Naive thymus-derived CD4-positive, alpha-beta T cell (primary cell): ENCODE data around the gene JAZF1. TPM values are rescaled to one million over a fixed set of nuclear protein-coding genes. Genes with fewer than 3 reads are reported as not detected.

ENCODE experiments used
- ATAC-seq: fragments of 150-1000 bp; cut with Tn5 transposase; 2 replicates; pipeline ENCODE4 v1.10.0; 2021; ENCODE audit warnings: mild to moderate bottlenecking, moderate library complexity
- CTCF ChIA-PET: fragments of 350-600 bp; sonication (Branson Sonifier 250); formaldehyde crosslinking; loops from one replicate; lab custom pipeline; 2021; ENCODE audit warnings: antibody characterized with exemption; lab: Charles Lee
- POLR2A ChIA-PET: fragments of 350-600 bp; sonication (Branson Sonifier 250); formaldehyde crosslinking; loops from one replicate; lab custom pipeline; 2021; ENCODE audit warnings: antibody characterized with exemption, inconsistent platforms; lab: Charles Lee
- DNase-seq, 9 donors: peaks; one replicate each; pipeline versions ENCODE4 v3.0.0 to v3.0.0-alpha.2; 2020 to 2022; ENCODE audit warnings: mixed read lengths in 1 of 9
- H3K27ac ChIP-seq: one replicate; pipeline ENCODE4 v1.7.0; 2013; ENCODE audit warnings: mild to moderate bottlenecking, low read depth, low read length, moderate library complexity
- H3K27me3 ChIP-seq, 2 donors: one replicate each; pipeline ENCODE4 v1.7.0; 2013; ENCODE audit warnings: low read length in 2 of 2, mild to moderate bottlenecking in 2 of 2, moderate library complexity in 2 of 2; ENCODE audit not compliant: control insufficient read depth in 2 of 2, insufficient read depth in 2 of 2
- H3K36me3 ChIP-seq, 3 experiments: 1 replicate in 2 of 3; 2 replicates in 1 of 3; pipeline ENCODE4 v1.7.0; 2013; ENCODE audit warnings: low read length in 3 of 3, mild to moderate bottlenecking in 3 of 3, moderate library complexity in 1 of 3; ENCODE audit not compliant: insufficient read depth in 3 of 3, control insufficient read depth in 2 of 3
- H3K4me1 ChIP-seq, 2 donors: one replicate each; pipeline ENCODE4 v1.7.0; 2013; ENCODE audit warnings: low read length in 2 of 2, mild to moderate bottlenecking in 2 of 2, moderate library complexity in 1 of 2; ENCODE audit not compliant: control insufficient read depth in 2 of 2, insufficient read depth in 2 of 2
- H3K4me3 ChIP-seq: 2 replicates; pipeline ENCODE4 v1.7.0; 2013; ENCODE audit warnings: mild to moderate bottlenecking, low read length
- H3K9me3 ChIP-seq, 3 experiments: 1 replicate in 2 of 3; 2 replicates in 1 of 3; pipeline ENCODE4 v1.7.0; 2013; ENCODE audit warnings: low read length in 3 of 3; ENCODE audit not compliant: control insufficient read depth in 2 of 3
- H3K27ac Mint-ChIP-seq, 9 donors: one replicate each; pipeline ENCODE4 v1.8.0; 2020 to 2022; ENCODE audit warnings: mixed read lengths in 9 of 9, mild to moderate bottlenecking in 8 of 9, moderate library complexity in 5 of 9, inconsistent platforms in 2 of 9
- H3K27me3 Mint-ChIP-seq, 5 donors: one replicate each; pipeline ENCODE4 v1.8.0; 2021 to 2022; ENCODE audit warnings: mixed read lengths in 5 of 5, mild to moderate bottlenecking in 1 of 5
- H3K36me3 Mint-ChIP-seq, 5 donors: one replicate each; pipeline ENCODE4 v1.8.0; 2020 to 2022; ENCODE audit warnings: mixed read lengths in 5 of 5, mild to moderate bottlenecking in 3 of 5, inconsistent platforms in 1 of 5
- H3K4me1 Mint-ChIP-seq, 7 donors: one replicate each; pipeline ENCODE4 v1.8.0; 2020 to 2022; ENCODE audit warnings: mixed read lengths in 7 of 7, mild to moderate bottlenecking in 3 of 7, inconsistent platforms in 1 of 7
- H3K4me3 Mint-ChIP-seq, 10 donors: one replicate each; pipeline ENCODE4 v1.8.0; 2020 to 2022; ENCODE audit warnings: mild to moderate bottlenecking in 10 of 10, mixed read lengths in 10 of 10, moderate library complexity in 6 of 10, inconsistent platforms in 2 of 10
- H3K9me3 Mint-ChIP-seq, 11 donors: one replicate each; pipeline ENCODE4 v1.8.0; 2020 to 2022; ENCODE audit warnings: mixed read lengths in 11 of 11, mild to moderate bottlenecking in 4 of 11, inconsistent platforms in 1 of 11, moderate library complexity in 1 of 11
- intact Hi-C, 2 donors: fragments of 100-400 bp; cut with micrococcal nuclease; formaldehyde crosslinking; loops; one replicate each; pipeline ENCODE4 v1.15.1; 2023
- polyA plus RNA-seq, 2 donors: library from polyadenylated mRNA; unstranded; fragments of 300-500 nt; fragmentation: Illumina TruSeq; gene quantifications; one replicate each; pipeline ENCODE4 v1.2.3, GENCODE V29; 2021
- total RNA-seq, 6 experiments: library from RNA in 5 of 6; stranded (reverse) in 5 of 6; gene quantifications; 1 replicate in 5 of 6; 2 replicates in 1 of 6; pipeline ENCODE4 v1.2.3 and lab custom pipeline; 2021 to 2026

The JAZF1 gene
- total and polyA plus RNA-seq, 7 experiments from 2014 or later: 2.0 to 33.1 (median 3.2) TPM

GRCh38 chr7:28062197-28062991 lies 118.2 kb downstream of the JAZF1 start:
- H3K27me3 Mint-ChIP-seq: peaks cover 0 to 18% (median 0%) of the 10 kb centered on the region in 5 donors
- Histone ChIP-seq H3K4me3 (no peak overlapping the region), H3K36me3 (no peaks in the 10 kb centered on the region), H3K27me3 (no peaks in the 10 kb centered on the region), H3K9me3 (no peaks in the 10 kb centered on the region), H3K4me1 (no peaks in the 10 kb centered on the region), H3K27ac (no peak overlapping the region)
- POLR2A ChIA-PET: no interaction called here
- DNase-seq (peak in 3 of 9 donors; percentile 2 to 43 (median 7)), ATAC-seq (peak; percentile 81)
- intact Hi-C loops: no loop called here
- peaks cover 0 to 6% (median 2%) of the 10 kb centered on the region in 11 donors for H3K9me3 Mint-ChIP-seq
- no peak overlapping the region for H3K27ac Mint-ChIP-seq
- H3K36me3 Mint-ChIP-seq: peaks cover 0 to 13% (median 6%) of the 10 kb centered on the region in 5 donors
- no peak overlapping the region for H3K4me3 Mint-ChIP-seq
- CTCF ChIA-PET: no interaction called here
- peaks cover 3 to 25% (median 6%) of the 10 kb centered on the region in 7 donors for H3K4me1 Mint-ChIP-seq

DNA sequence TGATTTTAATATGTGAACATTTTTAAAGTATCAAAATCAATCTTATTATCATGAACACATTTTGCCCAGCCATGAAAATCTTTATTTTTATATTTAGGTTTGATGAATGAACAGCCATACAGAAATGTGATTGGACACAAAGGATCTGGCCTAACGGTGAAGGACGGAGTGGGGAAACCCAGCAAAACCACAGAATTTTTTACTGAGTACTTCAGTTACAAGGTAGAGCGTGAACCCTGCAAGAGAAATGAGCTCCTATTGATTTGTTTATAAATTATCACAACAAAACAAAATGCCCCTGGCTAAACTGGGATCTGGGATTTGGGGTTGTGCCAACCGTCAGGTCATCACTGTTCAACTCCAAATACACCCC lies 118.8 kb downstream of the JAZF1 start:
- CTCF ChIA-PET: no interaction called here
- H3K9me3 Mint-ChIP-seq: peaks cover 0 to 6% (median 2%) of the 10 kb centered on the region in 11 donors
- H3K27ac Mint-ChIP-seq: no peak overlapping the region
- Histone ChIP-seq H3K4me1 (no peaks in the 10 kb centered on the region), H3K9me3 (no peaks in the 10 kb centered on the region), H3K4me3 (no peak overlapping the region), H3K27ac (no peak overlapping the region), H3K36me3 (no peaks in the 10 kb centered on the region), H3K27me3 (no peaks in the 10 kb centered on the region)
- POLR2A ChIA-PET: no interaction called here
- DNase-seq (no peak), ATAC-seq (no peak)
- peaks cover 3 to 25% (median 6%) of the 10 kb centered on the region in 7 donors for H3K4me1 Mint-ChIP-seq
- no peak overlapping the region for H3K4me3 Mint-ChIP-seq
- peaks cover 0 to 13% (median 6%) of the 10 kb centered on the region in 5 donors for H3K36me3 Mint-ChIP-seq
- intact Hi-C loops: no loop called here
- H3K27me3 Mint-ChIP-seq: peaks cover 0 to 18% (median 0%) of the 10 kb centered on the region in 5 donors

DNA sequence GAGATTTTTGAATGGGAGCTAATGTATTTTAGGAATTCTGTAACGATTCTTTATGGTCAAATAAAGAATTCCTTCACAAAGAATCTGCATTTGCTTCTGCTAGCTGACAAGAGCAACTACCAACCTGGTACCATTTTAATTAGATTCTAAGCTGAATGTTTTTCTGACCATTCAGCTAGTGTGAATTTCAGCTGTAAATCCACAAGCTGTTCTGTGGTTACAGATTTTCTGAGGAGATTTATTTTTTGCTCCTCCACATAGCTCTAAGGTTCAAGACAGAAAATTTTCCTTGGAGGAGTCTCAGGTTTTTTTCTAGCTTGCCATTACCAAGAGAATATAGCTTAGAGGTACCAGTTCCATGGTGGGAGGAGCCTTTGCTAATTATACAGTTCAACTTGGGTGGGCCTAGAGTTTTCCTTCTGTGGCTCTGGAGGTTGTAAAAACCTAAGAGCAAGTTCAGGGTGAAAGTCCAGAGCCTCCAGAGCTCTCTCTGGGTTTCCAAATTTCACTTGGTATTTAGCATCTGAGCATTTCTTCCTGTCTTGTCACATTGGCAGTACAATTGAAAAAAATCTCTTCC lies 120.1 kb downstream of the JAZF1 start:
- ChIA-PET POLR2A (no interaction called here), CTCF (interaction anchor here (0.7 to 1.5 kb wide), 3 partner anchors 15 to 20 kb away, joined by 3 read pairs; no protein-coding TSS in a partner anchor)

DNA sequence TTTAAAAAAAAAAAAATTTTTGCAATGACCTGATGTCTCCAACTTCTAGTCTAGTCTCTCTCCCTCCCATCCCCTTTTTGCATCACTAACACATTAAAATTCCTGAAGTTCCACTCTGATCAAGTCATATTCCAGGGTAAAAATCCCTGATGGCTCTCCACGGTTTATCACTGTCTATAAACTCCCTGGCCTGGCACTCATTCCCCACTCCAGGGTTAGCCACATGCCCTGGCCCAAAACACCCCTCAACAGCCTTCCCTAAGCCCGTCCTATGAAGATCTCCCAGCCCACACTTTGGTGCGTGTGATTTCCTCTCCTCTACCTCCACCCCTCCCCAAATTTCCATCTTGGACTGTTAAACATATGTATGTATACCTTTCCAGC lies 125.4 kb downstream of the JAZF1 start:
- Mint-ChIP-seq H3K4me3 (peak overlapping the region in 4 of 10 donors; percentile 8 to 59 (median 47)), H3K4me1 (peaks cover 6 to 38% (median 20%) of the 10 kb centered on the region in 7 donors), H3K27me3 (peaks cover 0 to 12% (median 0%) of the 10 kb centered on the region in 5 donors), H3K36me3 (peaks cover 0 to 12% (median 4%) of the 10 kb centered on the region in 5 donors), H3K9me3 (peaks cover 0 to 5% (median 0%) of the 10 kb centered on the region in 11 donors), H3K27ac (peak overlapping the region in 1 of 9 donors; percentile 82)
- CTCF ChIA-PET: no interaction called here
- Histone ChIP-seq H3K4me1 (peaks cover 0 to 3% of the 10 kb centered on the region in 2 donors), H3K9me3 (no peaks in the 10 kb centered on the region), H3K36me3 (no peaks in the 10 kb centered on the region), H3K27me3 (no peaks in the 10 kb centered on the region), H3K4me3 (no peak overlapping the region), H3K27ac (no peak overlapping the region)
- DNase-seq (no peak), ATAC-seq (no peak)
- POLR2A ChIA-PET: no interaction called here
- intact Hi-C loops: no loop called here

More for the DNA sequence above, 120.1 kb downstream of the JAZF1 start:
- Mint-ChIP-seq H3K9me3 (peaks cover 0 to 6% (median 2%) of the 10 kb centered on the region in 11 donors), H3K27ac (no peak overlapping the region), H3K4me3 (no peak overlapping the region), H3K27me3 (peaks cover 0 to 14% (median 0%) of the 10 kb centered on the region in 5 donors), H3K36me3 (peaks cover 0 to 9% (median 6%) of the 10 kb centered on the region in 5 donors), H3K4me1 (peaks cover 3 to 23% (median 17%) of the 10 kb centered on the region in 7 donors)
- no peaks in the 10 kb centered on the region for H3K4me1 ChIP-seq
- intact Hi-C loops: no loop called here
- no peak overlapping the region for H3K27ac ChIP-seq
- no peaks in the 10 kb centered on the region for H3K9me3 ChIP-seq
- DNase-seq: no peak
- ATAC-seq: no peak
- H3K4me3 ChIP-seq: no peak overlapping the region
- H3K36me3 ChIP-seq: no peaks in the 10 kb centered on the region
- H3K27me3 ChIP-seq: no peaks in the 10 kb centered on the region

DNA sequence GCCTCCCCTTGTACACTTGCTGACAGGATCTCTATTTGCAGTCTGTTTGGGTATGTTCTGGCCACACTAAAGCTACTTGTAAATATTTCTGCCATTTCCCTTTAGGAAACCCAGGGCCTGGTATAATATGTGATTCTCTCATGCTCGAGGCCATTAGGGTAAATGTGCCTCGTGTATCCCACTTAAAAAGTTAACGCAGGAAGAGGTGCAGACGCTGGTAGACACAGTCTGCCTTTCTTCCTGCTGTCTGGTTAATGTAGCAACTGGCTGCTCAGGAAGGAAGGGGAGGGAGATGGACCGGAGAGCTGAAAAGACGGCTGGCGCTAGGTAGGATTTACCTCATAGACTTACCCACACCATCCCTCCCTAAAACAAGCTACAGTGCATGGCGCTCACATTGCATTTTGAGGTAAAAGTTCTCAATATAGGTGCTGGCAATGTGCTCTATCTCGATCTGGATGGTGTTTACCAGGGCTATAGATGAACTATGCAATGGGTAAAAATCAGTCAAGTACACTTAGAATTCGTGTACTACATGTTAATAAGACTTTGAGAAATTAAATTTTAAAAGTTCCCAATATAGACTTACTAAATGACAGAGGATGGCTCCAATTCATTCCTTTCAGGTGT lies 125.9 kb downstream of the JAZF1 start:
- ChIA-PET POLR2A (no interaction called here), CTCF (no interaction called here)
- H3K9me3 Mint-ChIP-seq: peaks cover 0 to 2% (median 0%) of the 10 kb centered on the region in 11 donors
- Histone ChIP-seq H3K36me3 (no peaks in the 10 kb centered on the region), H3K9me3 (no peaks in the 10 kb centered on the region), H3K27me3 (no peaks in the 10 kb centered on the region), H3K4me1 (peaks cover 0 to 3% of the 10 kb centered on the region in 2 donors), H3K4me3 (no peak overlapping the region), H3K27ac (no peak overlapping the region)
- peaks cover 0 to 11% (median 0%) of the 10 kb centered on the region in 5 donors for H3K27me3 Mint-ChIP-seq
- H3K4me3 Mint-ChIP-seq: peak overlapping the region in 5 of 10 donors; percentile 8 to 50 (median 26)
- DNase-seq (peak in 6 of 9 donors; percentile 1 to 40 (median 20)), ATAC-seq (peak; percentile 44)
- intact Hi-C loops: no loop called here
- peaks cover 0 to 9% (median 4%) of the 10 kb centered on the region in 5 donors for H3K36me3 Mint-ChIP-seq
- H3K27ac Mint-ChIP-seq: peak overlapping the region in 6 of 9 donors; percentile 3 to 51 (median 26)
- peaks cover 6 to 38% (median 20%) of the 10 kb centered on the region in 7 donors for H3K4me1 Mint-ChIP-seq

DNA sequence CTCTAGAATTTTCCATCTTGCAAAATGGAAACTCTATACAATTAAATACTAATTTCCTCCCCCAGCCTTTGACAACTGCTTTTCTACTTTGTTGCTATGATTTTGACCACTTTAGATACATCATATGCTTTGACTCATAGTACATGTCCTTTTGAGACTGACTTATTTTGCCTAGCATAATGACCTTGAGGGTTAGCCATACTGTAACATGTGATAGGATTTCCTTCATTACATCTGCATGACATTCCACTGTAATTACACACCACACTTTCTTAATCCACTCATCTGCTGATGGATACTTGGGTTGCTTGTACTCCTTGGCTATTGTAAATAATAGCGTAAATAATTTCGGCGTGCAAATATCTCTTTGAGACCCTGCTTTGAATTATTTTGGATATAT lies 127.7 kb downstream of the JAZF1 start:
- H3K4me1 Mint-ChIP-seq: peaks cover 6 to 38% (median 24%) of the 10 kb centered on the region in 7 donors
- Histone ChIP-seq H3K27ac (no peak overlapping the region), H3K36me3 (no peaks in the 10 kb centered on the region), H3K4me3 (no peak overlapping the region), H3K4me1 (peaks cover 0 to 3% of the 10 kb centered on the region in 2 donors), H3K27me3 (no peaks in the 10 kb centered on the region), H3K9me3 (no peaks in the 10 kb centered on the region)
- ChIA-PET POLR2A (no interaction called here), CTCF (no interaction called here)
- H3K9me3 Mint-ChIP-seq: peaks cover 0 to 2% (median 0%) of the 10 kb centered on the region in 11 donors
- ATAC-seq (no peak), DNase-seq (no peak)
- H3K27ac Mint-ChIP-seq: no peak overlapping the region
- no peak overlapping the region for H3K4me3 Mint-ChIP-seq
- H3K36me3 Mint-ChIP-seq: peaks cover 0 to 6% (median 4%) of the 10 kb centered on the region in 5 donors
- intact Hi-C loops: no loop called here
- H3K27me3 Mint-ChIP-seq: peaks cover 0 to 8% (median 0%) of the 10 kb centered on the region in 5 donors
